ENCODE measurements around the gene TAF1C. TPM values are rescaled to one million over a fixed set of nuclear protein-coding genes. Genes with fewer than 3 reads are reported as not detected.

The TAF1C gene
- total RNA-seq, 6 donors from 2014 or later: 23.2 to 227 (median 65.0) TPM

- ATAC-seq (ENCODE audit: low FRiP score in 2 of 2): no peak
- WGBS, 2 donors: 97% methylated on average over 6 to 26 of the region's 28 CpGs
- Histone ChIP-seq H3K36me3 (peaks cover 29 to 62% (median 54%) of the 10 kb centered on the region in 4 donors), H3K27me3 (no peaks in the 10 kb centered on the region), H3K4me3 (no peak overlapping the region), H3K9me3 (no peaks in the 10 kb centered on the region), H3K27ac (peak overlapping the region; percentile 11 to 88 (median 28)), H3K4me1 (peaks cover 29 to 67% (median 43%) of the 10 kb centered on the region in 4 donors)
- DNase-seq: peak in 1 of 2 donors; percentile 75
- no peak for TF ChIP-seq EP300 (IDR thresholded peaks at IDR 0.05)
- TF ChIP-seq POLR2A (IDR thresholded peaks at IDR 0.05): no peak
- no peak for TF ChIP-seq POLR2AphosphoS5 (IDR thresholded peaks at IDR 0.05)
- TF ChIP-seq CTCF (IDR thresholded peaks at IDR 0.05): no peak
Measured at GRCh38 chr16:84178892-84179611, 7.8 kb downstream of the TAF1C start.

DNA sequence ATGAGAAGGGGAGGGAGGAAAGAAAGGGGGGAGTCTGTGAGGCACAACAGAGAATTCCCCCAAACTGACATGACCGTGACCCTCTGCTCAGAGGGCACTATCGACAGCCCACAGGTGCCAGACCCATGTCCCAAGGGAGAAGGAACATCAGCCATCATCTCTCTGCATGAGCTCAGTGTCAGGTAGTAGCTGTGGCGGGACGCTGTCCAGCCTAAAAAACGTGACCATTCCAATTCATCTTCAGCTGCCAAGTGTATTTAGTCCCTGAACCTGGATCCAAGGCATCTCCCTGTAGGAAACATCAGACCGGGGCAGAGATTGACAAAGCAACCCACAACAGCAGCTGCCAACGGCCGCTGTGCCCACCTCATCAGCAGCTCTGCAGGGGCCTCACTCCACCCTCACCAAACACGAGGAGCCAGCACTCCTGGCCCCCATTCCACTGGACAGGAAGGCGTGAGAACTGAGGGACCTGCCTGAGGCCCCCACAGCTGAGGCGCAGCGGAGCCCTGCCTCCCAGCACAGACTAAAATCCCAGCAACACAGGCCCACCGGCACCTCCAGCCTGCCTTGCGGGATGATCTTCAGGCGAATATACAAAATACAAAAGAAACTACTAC is 8.6 kb downstream of the TAF1C start:
- TF ChIP-seq CTCF (IDR thresholded peaks at IDR 0.05) (no peak), POLR2A (IDR thresholded peaks at IDR 0.05) (no peak), POLR2AphosphoS5 (IDR thresholded peaks at IDR 0.05) (no peak), EP300 (IDR thresholded peaks at IDR 0.05) (no peak)
- peaks cover 29 to 59% (median 35%) of the 10 kb centered on the region in 4 donors for H3K4me1 ChIP-seq
- ATAC-seq (ENCODE audit: low FRiP score in 2 of 2) (no peak), DNase-seq (no peak)
- WGBS, 2 donors: 90% methylated on average over 4 to 15 of the region's 15 CpGs
- no peaks in the 10 kb centered on the region for H3K27me3 ChIP-seq
- no peak overlapping the region for H3K4me3 ChIP-seq
- H3K27ac ChIP-seq: peak overlapping the region; percentile 76 to 89 (median 88)
- H3K9me3 ChIP-seq: no peaks in the 10 kb centered on the region
- peaks cover 29 to 55% (median 50%) of the 10 kb centered on the region in 4 donors for H3K36me3 ChIP-seq

DNA sequence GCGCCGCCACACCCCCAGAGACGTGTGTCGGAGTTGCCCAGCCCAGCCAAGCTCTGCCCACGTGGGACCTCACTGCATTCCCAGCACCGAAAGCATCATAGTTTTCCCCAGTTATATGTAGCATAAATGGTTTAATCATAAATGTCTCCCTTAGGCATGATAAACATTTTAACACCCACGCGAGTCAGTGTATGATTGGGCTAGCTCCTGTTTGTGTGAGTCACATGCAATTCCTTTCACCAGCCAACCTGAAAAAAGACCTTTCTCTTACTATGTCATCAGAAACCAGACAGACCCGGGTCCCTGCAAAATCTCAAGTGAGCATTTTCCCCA is 9.2 kb downstream of the TAF1C start:
- Histone ChIP-seq H3K27me3 (no peaks in the 10 kb centered on the region), H3K4me1 (peaks cover 29 to 56% (median 33%) of the 10 kb centered on the region in 4 donors), H3K36me3 (peaks cover 28 to 50% (median 45%) of the 10 kb centered on the region in 4 donors), H3K4me3 (no peak overlapping the region), H3K9me3 (no peaks in the 10 kb centered on the region), H3K27ac (peak overlapping the region; percentile 76 to 89 (median 88))
- DNase-seq (no peak), ATAC-seq (ENCODE audit: low FRiP score in 2 of 2) (no peak)
- no peak for TF ChIP-seq EP300 (IDR thresholded peaks at IDR 0.05)
- no peak for TF ChIP-seq POLR2A (IDR thresholded peaks at IDR 0.05)
- no peak for TF ChIP-seq CTCF (IDR thresholded peaks at IDR 0.05)
- no peak for TF ChIP-seq POLR2AphosphoS5 (IDR thresholded peaks at IDR 0.05)
- 71 to 78% methylated on average over 8 to 9 of the region's 9 CpGs for WGBS, 2 donors

DNA sequence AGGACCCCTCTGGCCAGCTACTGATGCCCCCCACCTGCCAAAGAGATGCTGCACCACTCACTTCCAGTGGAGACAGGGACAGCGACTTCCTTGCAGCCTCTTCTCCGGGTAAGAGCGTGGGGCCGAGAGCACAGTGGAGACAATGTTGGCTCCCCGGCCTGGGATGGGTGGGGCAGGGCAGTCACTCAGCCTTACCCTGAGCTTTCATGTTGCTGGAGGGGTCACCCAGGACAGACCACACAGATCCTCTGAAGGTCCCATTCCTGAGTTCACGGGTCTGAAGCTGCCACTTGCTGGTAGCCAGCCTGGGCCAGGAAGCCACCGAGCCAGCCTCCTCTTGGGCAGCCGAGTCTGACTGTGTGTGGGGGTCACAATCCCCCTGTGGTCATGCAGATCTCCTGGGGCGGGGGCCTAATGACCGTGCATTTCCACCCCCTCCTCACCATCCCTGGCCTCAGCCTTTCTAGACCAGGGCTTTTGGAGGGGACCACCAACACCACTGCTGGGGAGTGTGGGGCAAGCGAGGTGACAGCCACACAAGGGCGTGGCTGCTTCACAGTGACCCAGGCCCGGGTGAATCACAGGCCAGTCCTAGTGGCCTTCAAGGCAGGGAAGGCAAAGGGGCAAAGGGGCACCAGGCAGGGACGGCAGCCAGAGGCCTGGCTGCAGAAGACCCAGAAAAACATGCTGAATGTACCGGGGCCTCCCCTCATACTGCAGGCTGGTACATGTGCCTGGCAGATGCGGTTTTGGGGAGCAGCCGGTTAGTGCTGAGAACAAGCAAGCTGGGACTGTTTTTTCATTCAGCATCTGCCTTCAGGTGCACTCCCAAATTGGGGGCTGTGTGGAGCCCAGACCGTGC is 10.4 kb downstream of the TAF1C start:
- H3K4me3 ChIP-seq: no peak overlapping the region
- peaks cover 29 to 56% (median 33%) of the 10 kb centered on the region in 4 donors for H3K4me1 ChIP-seq
- no peaks in the 10 kb centered on the region for H3K27me3 ChIP-seq
- DNase-seq: no peak
- peaks cover 17 to 37% (median 33%) of the 10 kb centered on the region in 4 donors for H3K36me3 ChIP-seq
- TF ChIP-seq EP300 (IDR thresholded peaks at IDR 0.05): no peak
- no peak for TF ChIP-seq POLR2A (IDR thresholded peaks at IDR 0.05)
- no peak for TF ChIP-seq CTCF (IDR thresholded peaks at IDR 0.05)
- no peak for TF ChIP-seq POLR2AphosphoS5 (IDR thresholded peaks at IDR 0.05)
- peak; percentile 1 to 22 for ATAC-seq (ENCODE audit: low FRiP score in 2 of 2)
- peak overlapping the region; percentile 76 to 89 (median 88) for H3K27ac ChIP-seq
- WGBS, 2 donors: 62% methylated on average over 8 to 18 of the region's 18 CpGs
- no peaks in the 10 kb centered on the region for H3K9me3 ChIP-seq
